Dermis microvascular lymphatic vessel endothelial cell (primary cell): ENCODE measurements around the gene PYDC1. TPM values are rescaled to one million over a fixed set of nuclear protein-coding genes. Genes with fewer than 3 reads are reported as not detected.
"Not testable (repeated sequence)": the region's sequence is repeated elsewhere in the genome, so short reads cannot be mapped to it uniquely, and the experiment has no call there.

ENCODE experiments used
- DNase-seq, 2 donors: peaks; one replicate each; pipeline versions ENCODE4 v3.0.0 to v3.0.0-alpha.2; 2010; ENCODE audit warnings: low read depth in 2 of 2
- total RNA-seq: library from RNA; depleted of rRNA; stranded (reverse); fragments of >200 nt; gene quantifications from 2 replicates; pipeline ENCODE4 v1.2.1, GENCODE V29; 2014

Gene PYDC1
- total RNA-seq: not detected in 2 replicates

- no peak for DNase-seq
These were observed at the start of gene PYDC1 for GRCh38 chr16:31216422-31217135. Gene PYDC1 (minus strand): TSS chr16:31217135. CDS start chr16:31217028, 107 bp downstream.

- peak; percentile 39 to 76 for DNase-seq
These were observed 48.7 kb upstream of the PYDC1 start for GRCh38 chr16:31265329-31266245.

- no peak for DNase-seq
These were observed 45.1 kb upstream of the PYDC1 start for GRCh38 chr16:31262084-31262483.

GRCh38 chr16:31260136-31260931 lies 43.4 kb upstream of the PYDC1 start:
- no peak for DNase-seq

GRCh38 chr16:31258366-31258765 lies 41.4 kb upstream of the PYDC1 start:
- no peak for DNase-seq

- DNase-seq: no peak
These were observed 39.5 kb upstream of the PYDC1 start for GRCh38 chr16:31256466-31256865.

- no peak for DNase-seq
These were observed 36.7 kb upstream of the PYDC1 start for GRCh38 chr16:31253642-31254045.

GRCh38 chr16:31251435-31251834 lies 34.5 kb upstream of the PYDC1 start:
- DNase-seq: no peak

GRCh38 chr16:31250782-31251384 lies 33.9 kb upstream of the PYDC1 start:
- no peak for DNase-seq

- no peak for DNase-seq
These were observed 31.4 kb upstream of the PYDC1 start for GRCh38 chr16:31248344-31248743.

GRCh38 chr16:31246296-31246695 lies 29.4 kb upstream of the PYDC1 start:
- DNase-seq: no peak

GRCh38 chr16:31245598-31245997 lies 28.7 kb upstream of the PYDC1 start:
- not testable (repeated sequence) for DNase-seq

GRCh38 chr16:31243734-31244670 lies 27.1 kb upstream of the PYDC1 start:
- DNase-seq: no peak

- no peak for DNase-seq
These were observed 25.3 kb upstream of the PYDC1 start for GRCh38 chr16:31242206-31242605.

- DNase-seq: no peak
These were observed 21.1 kb upstream of the PYDC1 start for GRCh38 chr16:31238041-31238440.

- DNase-seq: peak in 1 of 2 donors; percentile 53
These were observed 12.6 kb upstream of the PYDC1 start for GRCh38 chr16:31229501-31229900.

- no peak for DNase-seq
These were observed 11.3 kb upstream of the PYDC1 start for GRCh38 chr16:31228206-31228605.

- no peak for DNase-seq
These were observed 8.3 kb upstream of the PYDC1 start for GRCh38 chr16:31225193-31225592.

- no peak for DNase-seq
These were observed 7.4 kb upstream of the PYDC1 start for GRCh38 chr16:31224092-31224955.
